ENCODE data around the gene EPM2AIP1.
A peak's percentile ranks its signal among the peaks of the same experiment; 100 is the strongest.
"Not testable (repeated sequence)": the region's sequence is repeated elsewhere in the genome, so short reads cannot be mapped to it uniquely, and the experiment has no call there.

Gene EPM2AIP1

DNA sequence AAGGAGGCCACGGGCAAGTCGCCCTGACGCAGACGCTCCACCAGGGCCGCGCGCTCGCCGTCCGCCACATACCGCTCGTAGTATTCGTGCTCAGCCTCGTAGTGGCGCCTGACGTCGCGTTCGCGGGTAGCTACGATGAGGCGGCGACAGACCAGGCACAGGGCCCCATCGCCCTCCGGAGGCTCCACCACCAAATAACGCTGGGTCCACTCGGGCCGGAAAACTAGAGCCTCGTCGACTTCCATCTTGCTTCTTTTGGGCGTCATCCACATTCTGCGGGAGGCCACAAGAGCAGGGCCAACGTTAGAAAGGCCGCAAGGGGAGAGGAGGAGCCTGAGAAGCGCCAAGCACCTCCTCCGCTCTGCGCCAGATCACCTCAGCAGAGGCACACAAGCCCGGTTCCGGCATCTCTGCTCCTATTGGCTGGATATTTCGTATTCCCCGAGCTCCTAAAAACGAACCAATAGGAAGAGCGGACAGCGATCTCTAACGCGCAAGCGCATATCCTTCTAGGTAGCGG lies at the start of gene EPM2AIP1:
EPM2AIP1 (minus strand) TSS at position 326 of the 520 bp plus-strand sequence; CDS start at position 272, 54 bp downstream.
- Histone ChIP-seq H3K27ac (ENCODE audit: low read depth, low read length) (peak within 1 kb of the TSS; percentile 99), H3K9ac (ENCODE audit: low read depth in 1 of 2, low read length in 2 of 2) (peak within 1 kb of the TSS; percentile 96 to 98), H3K36me3 (ENCODE audit: control insufficient read depth in 1 of 2, insufficient read depth in 2 of 2, low read length in 2 of 2) (peaks cover 8 to 22% of the 10 kb centered on the region in 2 donors), H3K9me3 (ENCODE audit: control insufficient read depth in 1 of 2, low read length in 2 of 2) (no peaks in the 10 kb centered on the region), H3K4me3 (ENCODE audit: low read depth in 1 of 2, low read length in 2 of 2) (peak within 1 kb of the TSS; percentile 81 to 86), H3K27me3 (ENCODE audit: control insufficient read depth in 1 of 2, insufficient read depth in 2 of 2, low read length in 2 of 2) (no peaks in the 10 kb centered on the region), H3K4me1 (ENCODE audit: control insufficient read depth in 1 of 2, insufficient read depth in 2 of 2, low read length in 2 of 2) (peaks cover 40 to 42% of the 10 kb centered on the region in 2 donors)

DNA sequence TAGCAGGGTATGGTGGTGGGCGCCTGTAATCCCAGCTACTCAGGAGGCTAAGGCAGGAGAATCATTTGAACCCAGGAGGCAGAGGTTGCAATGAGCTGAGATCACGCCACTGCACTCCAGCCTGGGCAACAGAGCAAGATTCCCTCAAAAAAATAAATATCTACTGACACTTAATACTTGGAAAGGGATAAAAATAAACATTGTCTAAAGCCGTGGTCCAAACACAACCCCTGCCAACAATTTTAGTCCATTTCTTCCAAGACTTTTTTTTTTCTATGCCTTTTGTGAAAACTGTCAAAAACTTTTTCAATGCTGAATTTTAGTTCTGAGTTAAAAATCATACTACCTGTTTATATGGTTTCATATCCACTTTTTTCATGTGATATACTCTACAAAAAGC lies 49.8 kb upstream of the EPM2AIP1 start:
- H3K36me3 ChIP-seq (ENCODE audit: control insufficient read depth in 1 of 2, insufficient read depth in 2 of 2, low read length in 2 of 2), result peaks cover 24 to 50% of the 10 kb centered on the region in 2 donors
- H3K27ac ChIP-seq (ENCODE audit: low read depth, low read length); H3K9me3 ChIP-seq (ENCODE audit: control insufficient read depth in 1 of 2, low read length in 2 of 2); H3K27me3 ChIP-seq (ENCODE audit: control insufficient read depth in 1 of 2, insufficient read depth in 2 of 2, low read length in 2 of 2); H3K4me3 ChIP-seq (ENCODE audit: low read depth in 1 of 2, low read length in 2 of 2); H3K9ac ChIP-seq (ENCODE audit: low read depth in 1 of 2, low read length in 2 of 2); H3K4me1 ChIP-seq (ENCODE audit: control insufficient read depth in 1 of 2, insufficient read depth in 2 of 2, low read length in 2 of 2): not testable (repeated sequence)

DNA sequence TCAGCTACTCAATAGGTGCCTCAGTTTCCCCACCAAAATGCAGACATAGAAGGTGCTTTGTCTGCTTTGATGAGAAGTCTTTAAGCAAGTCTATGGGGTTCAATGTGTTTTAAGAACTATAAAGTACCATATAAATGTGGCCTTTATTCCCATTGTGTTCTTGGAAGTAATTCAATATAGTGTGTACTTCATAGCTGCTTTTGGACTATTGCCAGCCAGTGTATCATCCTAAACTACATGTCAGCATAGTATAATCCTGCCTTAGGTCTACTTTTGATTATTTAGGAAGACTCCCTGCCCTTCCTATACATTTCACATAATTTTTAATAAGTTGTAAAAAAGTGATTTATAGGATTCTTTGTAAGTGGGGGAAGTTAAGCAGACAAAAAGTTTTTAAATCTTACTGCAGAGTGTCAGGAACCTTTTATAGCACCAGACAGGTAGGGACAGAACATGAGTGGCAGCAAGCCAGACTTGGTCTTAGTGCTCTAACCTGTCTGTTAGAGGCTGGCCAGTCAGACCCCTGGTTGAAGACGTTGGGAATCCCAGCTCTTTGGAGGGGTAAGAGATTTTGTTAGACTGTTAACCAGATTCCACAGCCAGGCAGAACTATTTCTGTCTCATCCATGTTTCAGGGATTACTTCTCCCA lies 48.7 kb upstream of the EPM2AIP1 start:
- Histone ChIP-seq H3K27ac (ENCODE audit: low read depth, low read length) (no peak overlapping the region), H3K36me3 (ENCODE audit: control insufficient read depth in 1 of 2, insufficient read depth in 2 of 2, low read length in 2 of 2) (peaks cover 16 to 44% of the 10 kb centered on the region in 2 donors), H3K4me1 (ENCODE audit: control insufficient read depth in 1 of 2, insufficient read depth in 2 of 2, low read length in 2 of 2) (no peaks in the 10 kb centered on the region)

DNA sequence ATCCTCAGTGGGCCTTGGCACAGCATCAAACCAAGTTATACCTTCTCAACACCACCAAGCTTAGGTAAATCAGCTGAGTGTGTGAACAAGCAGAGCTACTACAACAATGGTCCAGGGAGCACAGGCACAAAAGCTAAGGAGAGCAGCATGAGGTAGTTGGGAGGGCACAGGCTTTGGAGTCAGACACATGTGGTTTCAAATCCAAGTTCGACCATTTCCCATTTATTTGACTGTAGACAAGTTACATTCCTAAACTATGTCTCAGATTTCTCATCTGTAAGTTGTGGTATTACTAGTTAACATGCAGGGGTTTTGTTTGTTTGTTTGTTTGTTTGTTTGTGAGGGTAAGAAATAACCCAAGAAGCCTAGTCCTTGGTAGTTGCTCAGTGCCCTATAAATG lies 47.3 kb upstream of the EPM2AIP1 start:
- H3K27me3 ChIP-seq (ENCODE audit: control insufficient read depth in 1 of 2, insufficient read depth in 2 of 2, low read length in 2 of 2), result no peaks in the 10 kb centered on the region
- peaks cover 4 to 11% of the 10 kb centered on the region in 2 donors for H3K9me3 ChIP-seq (ENCODE audit: control insufficient read depth in 1 of 2, low read length in 2 of 2)

More for the DNA sequence above, 48.7 kb upstream of the EPM2AIP1 start:
- Histone ChIP-seq H3K4me3 (ENCODE audit: low read depth in 1 of 2, low read length in 2 of 2) (no peak overlapping the region), H3K9me3 (ENCODE audit: control insufficient read depth in 1 of 2, low read length in 2 of 2) (peaks cover 0 to 3% of the 10 kb centered on the region in 2 donors), H3K27me3 (ENCODE audit: control insufficient read depth in 1 of 2, insufficient read depth in 2 of 2, low read length in 2 of 2) (no peaks in the 10 kb centered on the region), H3K9ac (ENCODE audit: low read depth in 1 of 2, low read length in 2 of 2) (no peak overlapping the region)

DNA sequence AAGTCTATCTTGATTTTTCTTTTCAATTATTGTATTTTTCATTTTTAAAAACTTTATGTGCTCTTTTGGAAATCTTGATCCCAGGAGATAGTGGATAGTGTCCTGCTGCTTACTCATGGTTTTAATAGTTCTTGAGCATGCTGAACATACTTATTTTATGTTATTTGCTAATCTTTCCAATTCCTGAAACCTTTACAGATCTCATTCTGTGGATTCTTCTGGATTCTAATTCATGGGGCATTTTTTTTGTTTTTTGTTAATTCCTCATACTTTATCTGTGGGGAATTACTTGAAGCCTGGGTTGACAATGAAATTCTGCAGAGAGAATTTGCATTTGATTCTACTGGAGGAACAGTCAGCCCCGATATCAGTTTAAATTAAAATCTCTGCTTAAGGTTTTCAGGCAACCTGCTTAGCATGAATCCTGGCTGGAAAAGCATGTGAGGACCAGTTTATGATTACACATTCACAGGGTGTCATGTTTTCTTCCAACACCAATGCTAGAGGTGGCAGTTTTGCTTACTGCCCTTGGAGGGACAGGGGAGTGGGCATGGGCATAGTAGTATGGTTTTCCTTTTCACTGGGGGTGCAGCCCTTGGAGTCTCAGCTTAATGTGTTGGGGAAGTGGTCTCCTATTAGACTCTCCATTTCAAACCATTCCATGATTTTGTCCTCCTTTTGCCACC lies 46.4 kb upstream of the EPM2AIP1 start:
- Histone ChIP-seq H3K4me1 (ENCODE audit: control insufficient read depth in 1 of 2, insufficient read depth in 2 of 2, low read length in 2 of 2) (no peaks in the 10 kb centered on the region), H3K27ac (ENCODE audit: low read depth, low read length) (no peak overlapping the region), H3K4me3 (ENCODE audit: low read depth in 1 of 2, low read length in 2 of 2) (no peak overlapping the region), H3K36me3 (ENCODE audit: control insufficient read depth in 1 of 2, insufficient read depth in 2 of 2, low read length in 2 of 2) (peaks cover 19 to 54% of the 10 kb centered on the region in 2 donors), H3K9me3 (ENCODE audit: control insufficient read depth in 1 of 2, low read length in 2 of 2) (peaks cover 4 to 11% of the 10 kb centered on the region in 2 donors), H3K27me3 (ENCODE audit: control insufficient read depth in 1 of 2, insufficient read depth in 2 of 2, low read length in 2 of 2) (no peaks in the 10 kb centered on the region), H3K9ac (ENCODE audit: low read depth in 1 of 2, low read length in 2 of 2) (no peak overlapping the region)

More for the DNA sequence above, 47.3 kb upstream of the EPM2AIP1 start:
- H3K4me1 ChIP-seq (ENCODE audit: control insufficient read depth in 1 of 2, insufficient read depth in 2 of 2, low read length in 2 of 2), result no peaks in the 10 kb centered on the region
- H3K4me3 ChIP-seq (ENCODE audit: low read depth in 1 of 2, low read length in 2 of 2), result no peak overlapping the region
- H3K27ac ChIP-seq (ENCODE audit: low read depth, low read length), result no peak overlapping the region
- H3K9ac ChIP-seq (ENCODE audit: low read depth in 1 of 2, low read length in 2 of 2), result no peak overlapping the region
- H3K36me3 ChIP-seq (ENCODE audit: control insufficient read depth in 1 of 2, insufficient read depth in 2 of 2, low read length in 2 of 2), result peaks cover 19 to 53% of the 10 kb centered on the region in 2 donors

DNA sequence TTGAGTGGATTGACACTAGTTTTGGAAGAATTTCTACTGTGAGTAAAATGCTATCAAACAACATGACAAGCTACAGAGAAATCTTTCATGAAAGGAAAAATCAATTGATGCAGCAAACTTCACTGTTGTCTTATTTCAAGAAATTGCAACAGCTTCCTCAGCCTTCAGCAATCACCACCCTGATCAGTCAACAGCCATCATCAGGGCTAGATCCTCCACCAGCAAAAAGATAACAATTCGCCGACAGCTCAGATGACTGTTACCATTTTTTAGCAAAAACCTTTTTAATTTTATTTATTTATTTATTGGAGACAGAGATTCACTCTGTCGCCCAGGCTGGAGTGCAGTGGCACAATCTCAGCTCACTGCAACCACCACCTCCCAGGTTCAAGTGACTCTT lies 44.4 kb upstream of the EPM2AIP1 start:
- peaks cover 4 to 11% of the 10 kb centered on the region in 2 donors for H3K9me3 ChIP-seq (ENCODE audit: control insufficient read depth in 1 of 2, low read length in 2 of 2)
- no peaks in the 10 kb centered on the region for H3K27me3 ChIP-seq (ENCODE audit: control insufficient read depth in 1 of 2, insufficient read depth in 2 of 2, low read length in 2 of 2)
- H3K27ac ChIP-seq (ENCODE audit: low read depth, low read length), result no peak overlapping the region
- H3K4me1 ChIP-seq (ENCODE audit: control insufficient read depth in 1 of 2, insufficient read depth in 2 of 2, low read length in 2 of 2), result no peaks in the 10 kb centered on the region
- H3K9ac ChIP-seq (ENCODE audit: low read depth in 1 of 2, low read length in 2 of 2), result no peak overlapping the region
- H3K4me3 ChIP-seq (ENCODE audit: low read depth in 1 of 2, low read length in 2 of 2), result no peak overlapping the region
- H3K36me3 ChIP-seq (ENCODE audit: control insufficient read depth in 1 of 2, insufficient read depth in 2 of 2, low read length in 2 of 2), result peaks cover 19 to 63% of the 10 kb centered on the region in 2 donors

DNA sequence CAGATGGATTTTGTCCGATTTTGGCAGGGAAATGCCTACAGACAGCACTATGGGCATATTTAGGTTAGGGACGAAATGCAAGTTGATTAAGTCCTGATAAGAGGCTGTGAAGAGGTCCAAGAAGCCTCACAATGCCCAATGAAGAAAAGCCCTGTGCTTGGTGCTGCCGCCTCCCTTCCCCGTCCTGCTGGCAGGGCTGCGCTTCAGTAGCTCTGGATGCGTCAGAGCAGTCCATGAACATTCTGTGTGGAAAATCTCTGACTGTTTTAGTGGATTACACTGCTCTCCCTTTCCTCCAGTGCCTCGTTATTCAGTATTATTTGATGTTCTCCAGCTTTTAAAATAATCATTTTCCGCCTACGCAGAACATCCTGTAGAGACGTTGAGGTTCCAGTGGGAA lies 40.0 kb upstream of the EPM2AIP1 start:
- no peak overlapping the region for H3K4me3 ChIP-seq (ENCODE audit: low read depth in 1 of 2, low read length in 2 of 2)
- H3K36me3 ChIP-seq (ENCODE audit: control insufficient read depth in 1 of 2, insufficient read depth in 2 of 2, low read length in 2 of 2), result peaks cover 18 to 69% of the 10 kb centered on the region in 2 donors
- peaks cover 4 to 11% of the 10 kb centered on the region in 2 donors for H3K9me3 ChIP-seq (ENCODE audit: control insufficient read depth in 1 of 2, low read length in 2 of 2)
- no peak overlapping the region for H3K27ac ChIP-seq (ENCODE audit: low read depth, low read length)
- H3K9ac ChIP-seq (ENCODE audit: low read depth in 1 of 2, low read length in 2 of 2), result no peak overlapping the region
- no peaks in the 10 kb centered on the region for H3K4me1 ChIP-seq (ENCODE audit: control insufficient read depth in 1 of 2, insufficient read depth in 2 of 2, low read length in 2 of 2)
- no peaks in the 10 kb centered on the region for H3K27me3 ChIP-seq (ENCODE audit: control insufficient read depth in 1 of 2, insufficient read depth in 2 of 2, low read length in 2 of 2)

DNA sequence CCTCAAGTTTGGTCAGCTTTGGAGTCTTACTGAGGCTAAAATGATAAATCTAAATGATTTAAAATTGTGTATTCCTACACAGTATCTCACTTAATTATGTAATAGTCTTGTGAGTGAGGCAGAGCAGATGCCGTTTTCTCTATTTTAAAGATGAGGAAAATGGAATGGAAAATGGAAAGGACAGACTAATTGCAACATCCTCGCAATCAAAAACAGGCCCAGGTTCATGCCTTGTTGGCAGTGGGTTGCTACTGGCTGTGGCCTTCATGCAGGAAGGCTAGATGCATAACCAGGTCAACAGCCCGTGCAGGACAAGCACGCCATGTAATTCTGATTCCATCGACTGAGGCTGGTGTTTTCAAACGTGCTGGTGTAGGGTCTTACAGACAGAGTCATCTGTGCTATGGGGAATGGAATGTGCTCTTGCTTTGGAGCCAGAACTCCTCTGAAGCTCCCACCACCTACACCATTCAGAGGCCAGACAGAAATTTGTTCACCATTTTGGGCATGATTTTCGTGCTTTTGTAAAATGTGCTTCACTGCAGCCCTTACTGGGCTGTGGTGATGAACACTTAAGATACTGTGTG lies 38.3 kb upstream of the EPM2AIP1 start:
- Histone ChIP-seq H3K4me3 (ENCODE audit: low read depth in 1 of 2, low read length in 2 of 2) (no peak overlapping the region), H3K9me3 (ENCODE audit: control insufficient read depth in 1 of 2, low read length in 2 of 2) (peaks cover 2 to 3% of the 10 kb centered on the region in 2 donors), H3K27ac (ENCODE audit: low read depth, low read length) (no peak overlapping the region), H3K4me1 (ENCODE audit: control insufficient read depth in 1 of 2, insufficient read depth in 2 of 2, low read length in 2 of 2) (no peaks in the 10 kb centered on the region), H3K36me3 (ENCODE audit: control insufficient read depth in 1 of 2, insufficient read depth in 2 of 2, low read length in 2 of 2) (peaks cover 22 to 76% of the 10 kb centered on the region in 2 donors), H3K27me3 (ENCODE audit: control insufficient read depth in 1 of 2, insufficient read depth in 2 of 2, low read length in 2 of 2) (no peaks in the 10 kb centered on the region), H3K9ac (ENCODE audit: low read depth in 1 of 2, low read length in 2 of 2) (no peak overlapping the region)

DNA sequence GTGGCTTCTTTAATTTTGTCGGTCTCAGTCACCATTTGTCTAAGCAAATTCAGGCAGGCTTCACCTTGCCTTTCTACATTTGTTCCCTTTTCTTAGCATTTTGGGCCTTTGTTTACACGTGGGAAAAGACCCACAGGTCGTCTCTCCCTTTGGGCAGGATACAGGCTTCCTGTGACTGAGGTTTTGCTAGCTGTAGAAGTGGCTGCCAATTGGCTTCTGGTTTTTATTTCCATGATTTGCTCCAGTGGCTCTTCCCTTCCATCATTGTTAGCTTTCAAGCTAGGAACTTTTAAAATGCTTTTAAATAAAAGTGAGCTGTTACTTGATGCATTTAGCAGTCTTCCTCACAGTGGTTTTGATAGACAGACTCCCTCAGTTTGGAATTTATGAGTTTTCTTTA lies 37.7 kb upstream of the EPM2AIP1 start:
- H3K4me1 ChIP-seq (ENCODE audit: control insufficient read depth in 1 of 2, insufficient read depth in 2 of 2, low read length in 2 of 2), result no peaks in the 10 kb centered on the region
- H3K36me3 ChIP-seq (ENCODE audit: control insufficient read depth in 1 of 2, insufficient read depth in 2 of 2, low read length in 2 of 2), result peaks cover 24 to 73% of the 10 kb centered on the region in 2 donors

More for the DNA sequence above, 37.7 kb upstream of the EPM2AIP1 start:
- Histone ChIP-seq H3K9ac (ENCODE audit: low read depth in 1 of 2, low read length in 2 of 2) (no peak overlapping the region), H3K9me3 (ENCODE audit: control insufficient read depth in 1 of 2, low read length in 2 of 2) (no peaks in the 10 kb centered on the region), H3K4me3 (ENCODE audit: low read depth in 1 of 2, low read length in 2 of 2) (no peak overlapping the region), H3K27me3 (ENCODE audit: control insufficient read depth in 1 of 2, insufficient read depth in 2 of 2, low read length in 2 of 2) (no peaks in the 10 kb centered on the region), H3K27ac (ENCODE audit: low read depth, low read length) (no peak overlapping the region)

All from duodenal mucosa (tissue), 2 donors.